VCaP (cell line): Measurements from ENCODE around the gene OAF.

Experiments
- H3K27ac ChIP-seq: fragments of 450-650 bp; 2 replicates; pipeline ENCODE4 v1.5.1; 2017
- CTCF ChIP-seq: fragments of 450-650 bp; conservative IDR thresholded peaks from 2 replicates; pipeline ENCODE4 v1.5.1; 2017; ENCODE audit warnings: mild to moderate bottlenecking, moderate library complexity

The OAF gene

GRCh38 chr11:120192831-120193625, 17.8 kb upstream of the OAF start:
- H3K27ac ChIP-seq: no peak overlapping the region
- TF ChIP-seq CTCF: no peak

DNA sequence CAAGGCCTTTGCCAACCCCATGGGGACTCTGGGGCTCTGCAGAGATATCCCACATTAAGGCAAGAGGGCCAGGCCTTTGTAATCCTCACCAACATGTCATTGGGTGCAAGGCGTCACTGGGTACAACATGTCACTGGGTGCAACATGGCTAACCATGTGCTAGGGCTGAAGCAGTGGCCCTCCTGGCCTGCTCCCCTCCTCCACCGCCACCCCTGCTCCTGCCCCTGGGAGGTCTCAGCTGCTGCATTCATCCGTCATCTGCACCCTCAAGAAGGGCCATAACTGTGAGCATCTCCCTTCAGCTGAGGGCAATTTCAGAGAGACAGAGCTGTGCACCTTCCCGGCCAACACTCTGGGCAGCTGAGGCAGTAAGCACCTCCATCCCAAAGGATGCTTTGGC, 16.7 kb upstream of the OAF start:
- H3K27ac ChIP-seq: no peak overlapping the region
- no peak for TF ChIP-seq CTCF

- H3K27ac ChIP-seq: no peak overlapping the region
- TF ChIP-seq CTCF: no peak
These were observed 15.1 kb upstream of the OAF start for GRCh38 chr11:120195601-120196320.

DNA sequence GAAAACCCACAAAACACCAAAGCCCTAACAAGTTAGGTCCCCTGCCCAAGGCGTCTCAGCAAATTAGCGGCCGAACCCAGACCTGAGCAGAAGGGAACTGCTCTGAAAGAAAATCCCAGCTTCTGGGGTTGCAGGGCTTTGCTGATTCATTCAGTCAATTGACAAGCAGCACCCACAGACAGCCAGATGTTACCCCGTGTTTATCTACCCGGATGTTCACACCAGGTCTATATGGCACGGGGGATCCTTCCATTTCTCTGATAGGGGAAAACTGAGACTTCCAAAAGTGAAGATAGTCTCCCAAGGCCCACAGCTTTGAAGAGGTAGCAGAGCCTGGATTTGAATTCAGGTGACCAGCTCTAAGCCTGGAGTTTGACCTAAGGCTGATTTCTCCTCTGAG, 14.0 kb upstream of the OAF start:
- TF ChIP-seq CTCF: no peak
- H3K27ac ChIP-seq: no peak overlapping the region

DNA sequence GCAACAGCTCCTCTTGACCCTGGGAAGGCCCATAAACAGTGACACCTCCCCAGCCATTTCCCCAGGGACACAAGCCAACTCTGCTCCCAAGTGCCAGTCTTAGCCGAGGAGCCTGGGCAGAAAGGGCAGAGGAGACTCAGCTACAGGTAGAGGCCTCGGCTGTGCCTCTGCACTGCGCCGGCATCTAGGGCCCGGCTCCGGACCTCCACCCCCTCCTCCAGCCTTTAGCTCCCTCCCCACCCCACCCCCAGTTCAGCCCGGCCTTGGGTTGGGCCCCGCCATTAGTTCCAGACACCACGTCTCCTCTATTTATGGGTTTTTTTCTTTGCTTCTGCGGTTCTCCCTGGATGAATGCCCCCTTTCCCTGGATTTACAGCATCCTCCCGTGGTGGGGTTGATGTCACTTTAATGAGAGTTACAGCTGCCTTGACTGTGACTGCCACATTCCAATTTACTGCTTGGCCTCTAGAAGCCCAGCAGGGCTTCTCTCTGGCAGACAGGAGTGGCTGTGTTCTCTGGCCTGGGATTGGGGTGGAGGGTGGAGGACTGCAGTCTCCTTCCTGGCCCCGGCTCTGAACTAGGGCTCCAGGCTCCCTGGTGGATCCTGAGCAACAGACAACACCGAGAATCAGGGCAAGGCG, 13.5 kb upstream of the OAF start:
- TF ChIP-seq CTCF: no peak
- H3K27ac ChIP-seq: no peak overlapping the region

- TF ChIP-seq CTCF: no peak
- H3K27ac ChIP-seq: no peak overlapping the region
These were observed 12.9 kb upstream of the OAF start for GRCh38 chr11:120197977-120198376.

GRCh38 chr11:120198403-120198786, 12.4 kb upstream of the OAF start:
- TF ChIP-seq CTCF: no peak
- H3K27ac ChIP-seq: no peak overlapping the region
